K562 (cell line): ENCODE data around the gene C19orf18. TPM values are rescaled to one million over a fixed set of nuclear protein-coding genes. Genes with fewer than 3 reads are reported as not detected.
A peak's percentile ranks its signal among the peaks of the same experiment; 100 is the strongest.

Experiments
- ATAC-seq: fragments of 200-7000 bp; cut with Tn5 transposase; 3 replicates; pipeline ENCODE4 v1.9.1; 2020; ENCODE audit warnings: moderate library complexity
- Bru-seq: library from RNA; stranded (reverse); fragments of 400-500 nt; gene quantifications from one replicate; lab custom pipeline; 2021; lab: Mats Ljungman, UMichigan
- BruChase-seq, 2 experiments: library from RNA; stranded (reverse); fragments of 400-500 nt; gene quantifications; one replicate each; lab custom pipeline; 2021; lab: Mats Ljungman, UMichigan
- BruUV-seq: library from RNA; stranded (reverse); fragments of 400-500 nt; replicated peaks from 2 replicates; lab custom pipeline; 2021; lab: Mats Ljungman, UMichigan
- CTCF ChIA-PET: fragments of 300-600 bp; formaldehyde crosslinking; extraction: SDS; loops from one replicate; lab custom pipeline; 2021; ENCODE audit warnings: low intra/inter-chr PET ratio; lab: Yijun Ruan, JAX
- POLR2A ChIA-PET: fragments of 300-600, 350-650 bp; sonication (Branson Sonifier 250); formaldehyde crosslinking; extraction: SDS; loops from one replicate; lab custom pipeline; 2021; ENCODE audit warnings: antibody characterized with exemption, inconsistent platforms; lab: Yijun Ruan, JAX
- DNase-seq, 4 experiments: peaks; one replicate each; pipeline versions ENCODE4 v3.0.0 to v3.0.0-alpha.2; 2011 to 2018; ENCODE audit warnings: low spot score in 3 of 4, mixed read lengths in 3 of 4; ENCODE audit errors: extremely low read depth in 1 of 4
- FAIRE-seq: peaks from 2 replicates; lab custom pipeline; 2011; peaks lifted over from hg19 to GRCh38; lab: Jason Lieb, UNC
- H2AFZ ChIP-seq: 2 replicates; pipeline ENCODE4 v1.6.0; 2011; ENCODE audit warnings: low read depth, low read length, control low read depth, inconsistent platforms
- H3K27ac ChIP-seq: fragments of 200-600 bp; 3 replicates; pipeline ENCODE4 v1.8.0; 2011; ENCODE audit warnings: low read depth, mild to moderate bottlenecking, control low read depth, inconsistent platforms, low read length, moderate library complexity, mixed read lengths; ENCODE audit errors: extremely low read depth
- H3K27me3 ChIP-seq, 2 experiments: fragments of 300-600 bp in 1 of 2; 2 replicates in 1 of 2; 3 replicates in 1 of 2; pipeline versions ENCODE4 v1.6.0 to v1.8.0; 2011; ENCODE audit warnings: inconsistent platforms in 2 of 2, low read length in 2 of 2, mild to moderate bottlenecking in 1 of 2, mixed read lengths in 1 of 2, moderate library complexity in 1 of 2; ENCODE audit not compliant: control insufficient read depth in 2 of 2, insufficient read depth in 2 of 2
- H3K36me3 ChIP-seq: fragments of 300-600 bp; 3 replicates; pipeline ENCODE4 v1.8.0; 2011; ENCODE audit warnings: mild to moderate bottlenecking, low read length, inconsistent platforms; ENCODE audit not compliant: control insufficient read depth, insufficient read depth
- H3K4me1 ChIP-seq, 2 experiments: fragments of 200-600 bp in 1 of 2; replicated peaks in 1 of 2; 2 replicates in 1 of 2; 3 replicates in 1 of 2; pipeline versions ENCODE4 v1.5.1 to v1.8.0; 2011; ENCODE audit warnings: inconsistent platforms in 2 of 2, low read length in 2 of 2, mild to moderate bottlenecking in 1 of 2, mixed read lengths in 1 of 2, moderate library complexity in 1 of 2; ENCODE audit not compliant: control insufficient read depth in 2 of 2, insufficient read depth in 2 of 2
- H3K4me2 ChIP-seq: 2 replicates; pipeline ENCODE4 v1.6.1; 2011; ENCODE audit warnings: low read length, control low read depth, inconsistent platforms, mixed read lengths; ENCODE audit not compliant: insufficient read depth
- H3K4me3 ChIP-seq: fragments of 200-600 bp; sonication (generic), shearing (Covaris generic); 2 replicates; pipeline ENCODE4 v1.5.1; 2016; ENCODE audit warnings: control low read depth, inconsistent platforms
- H3K79me2 ChIP-seq: fragments of 200-600 bp; 3 replicates; pipeline ENCODE4 v1.8.0; 2011; ENCODE audit warnings: low read length, inconsistent platforms; ENCODE audit not compliant: control insufficient read depth, insufficient read depth
- H3K9ac ChIP-seq, 2 experiments: 2 replicates each; pipeline versions ENCODE4 v1.6.0 to v1.6.1; 2011; ENCODE audit warnings: low read depth in 2 of 2, low read length in 2 of 2, control low read depth in 1 of 2, inconsistent platforms in 1 of 2, mild to moderate bottlenecking in 1 of 2, mixed read lengths in 1 of 2; ENCODE audit not compliant: insufficient read depth in 1 of 2
- H3K9me1 ChIP-seq: one replicate; pipeline ENCODE4 v1.6.0; 2011; ENCODE audit warnings: inconsistent platforms, mild to moderate bottlenecking, low read length, moderate library complexity; ENCODE audit not compliant: control insufficient read depth, insufficient read depth
- H3K9me3 ChIP-seq: replicated peaks from 2 replicates; pipeline ENCODE4 v1.5.1; 2011; ENCODE audit warnings: low read depth, low read length, inconsistent platforms; ENCODE audit not compliant: control insufficient read depth, insufficient read depth
- H4K20me1 ChIP-seq: replicated peaks from 2 replicates; pipeline ENCODE4 v1.6.1; 2011; ENCODE audit warnings: low read length, inconsistent platforms, mixed read lengths; ENCODE audit not compliant: control insufficient read depth, insufficient read depth
- CBX5 ChIP-seq: IDR thresholded peaks from 2 replicates; pipeline ENCODE4 v1.6.1; 2014; ENCODE audit warnings: low read depth, borderline replicate concordance
- COPS2 ChIP-seq: fragments of 450-650 bp; conservative IDR thresholded peaks from 2 replicates; pipeline ENCODE4 v1.6.1; 2016; ENCODE audit warnings: mild to moderate bottlenecking, moderate library complexity
- HNRNPLL ChIP-seq: fragments of 200-400 bp; formaldehyde crosslinking; IDR thresholded peaks from 2 replicates; pipeline ENCODE4 v1.6.1; 2017; ENCODE audit warnings: low read length, low read depth, mild to moderate bottlenecking; ENCODE audit not compliant: poor library complexity, severe bottlenecking
- MLLT1 ChIP-seq, 2 experiments: fragments of 450-650 bp; IDR thresholded peaks; 2 replicates each; pipeline ENCODE4 v1.6.1; 2016
- NR4A1 ChIP-seq, 2 experiments: fragments of 250-450 bp in 1 of 2; fragments of 450-650 bp in 1 of 2; sonication (Bioruptor Pico) in 1 of 2; IDR thresholded peaks; 2 replicates each; pipeline versions ENCODE4 v1.4.0 to v1.6.1; 2016 to 2020; ENCODE audit warnings: mild to moderate bottlenecking in 2 of 2, missing compliant biosample characterization in 1 of 2, missing genetic modification characterization in 1 of 2, moderate library complexity in 1 of 2
- NUFIP1 ChIP-seq: fragments of 450-650 bp; IDR thresholded peaks from 2 replicates; pipeline ENCODE4 v1.6.1; 2018; ENCODE audit not compliant: partially characterized antibody
- ZNF407 ChIP-seq: fragments of 450-650 bp; IDR thresholded peaks from 2 replicates; pipeline ENCODE4 v1.6.1; 2016; ENCODE audit warnings: low read depth
- WGBS: fragments of 100-300 bp; shearing (Covaris generic); methylation state at CpG from one replicate; pipeline ENCODE4 v1.1.6; 2016; ENCODE audit warnings: low coverage, mixed read lengths; ENCODE audit not compliant: insufficient coverage; ENCODE audit errors: missing lambda C conversion rate; 5-methylcytosine and 5-hydroxymethylcytosine counted together
- in situ Hi-C: fragments of 300-500 bp; cut with MboI; formaldehyde crosslinking; loops from 4 replicates; pipeline ENCODE4 v1.15.0; 2018; ENCODE audit warnings: inconsistent platforms, mixed read lengths
- intact Hi-C: fragments of 100-400 bp; cut with micrococcal nuclease; formaldehyde crosslinking; loops from 2 replicates; pipeline ENCODE4 v1.14.2; 2022
- long read RNA-seq, 3 experiments: library from polyadenylated mRNA in 2 of 3; library from RNA in 1 of 3; unstranded in 2 of 3; stranded (forward) in 1 of 3; transcript quantifications; one replicate each; pipeline ENCODE4 v2.0.0, GENCODE V29; 2019 to 2022
- polyA minus RNA-seq, 3 experiments: library from RNA; depleted of rRNA, polyadenylated mRNA; stranded (reverse); fragments of >200 nt; gene quantifications; 2 replicates each; pipeline ENCODE4 v1.2.3, GENCODE V29; 2011
- polyA plus RNA-seq, 8 experiments: library from polyadenylated mRNA; depleted of rRNA in 4 of 8; stranded (reverse) in 5 of 8; unstranded in 3 of 8; fragments of >200 nt; fragmentation: Nextera tagmentation in 2 of 8; fragmentation: Illumina TruSeq in 1 of 8; extraction: Ambion mirVana in 2 of 8; extraction: Trizol in 1 of 8; gene quantifications; 2 replicates each; pipeline versions ENCODE4 v1.2.1 to v1.2.3, GENCODE V29; 2011 to 2014; ENCODE audit warnings: inconsistent platforms in 1 of 8, missing spikeins in 1 of 8
- total RNA-seq, 7 experiments: library from RNA; depleted of rRNA in 6 of 7; stranded (reverse); fragments of >200 nt in 6 of 7; fragmentation: Illumina TruSeq in 2 of 7; extraction: Trizol in 2 of 7; gene quantifications; 2 replicates each; pipeline versions ENCODE4 v1.2.1 to v1.2.3, GENCODE V29; 2011 to 2021; ENCODE audit warnings: low replicate concordance in 1 of 7

Gene C19orf18
- not detected in 2 replicates for total RNA-seq (2011; cell fraction: chromatin; rRNA removed; ENCODE audit: low replicate concordance)
- total RNA-seq (2011; cell fraction: nucleolus; rRNA removed), result not detected in 2 replicates
- total RNA-seq (2011; cell fraction: nucleoplasm; rRNA removed), result not detected in 2 replicates
- total RNA-seq (2014; rRNA removed) (not detected in 2 replicates), total RNA-seq (2014; rRNA removed; fragmentation: Illumina TruSeq; extraction: Trizol) (not detected in 2 replicates), total RNA-seq (2015; rRNA removed; fragmentation: Illumina TruSeq; extraction: Trizol) (not detected in 2 replicates), total RNA-seq (2021) (not detected in 2 replicates), polyA plus RNA-seq (2011; rRNA removed) (not detected in 2 replicates), polyA plus RNA-seq (2014; fragmentation: Illumina TruSeq; extraction: Trizol) (not detected in 2 replicates), polyA plus RNA-seq (2014; fragmentation: Nextera tagmentation; extraction: Ambion mirVana) (not detected), polyA plus RNA-seq (2014; rRNA removed) (not detected in 2 replicates), polyA minus RNA-seq (2011; rRNA and poly(A)+ RNA removed) (not detected in 2 replicates), Bru-seq, nascent RNA (percentile 10 among the genes with signal in this experiment), BruChase-seq, experiment 1, labeled RNA remaining after a 2-hour chase (percentile 19 among the genes with signal in this experiment), BruChase-seq, experiment 2, labeled RNA remaining after a 6-hour chase (percentile 23 among the genes with signal in this experiment)
- polyA plus RNA-seq (2011; cell fraction: cytosol; rRNA removed), result not detected in 2 replicates
- polyA plus RNA-seq (2011; cell fraction: nucleus; rRNA removed), result not detected in 2 replicates
- polyA plus RNA-seq (2012), result not detected in 2 replicates
- polyA minus RNA-seq (2011; cell fraction: cytosol; rRNA and poly(A)+ RNA removed), result not detected in 2 replicates
- polyA minus RNA-seq (2011; cell fraction: nucleus; rRNA and poly(A)+ RNA removed), result not detected in 2 replicates
- long read RNA-seq, experiment 1, result 0 reads
- long read RNA-seq, experiment 2, result 0 reads
- long read RNA-seq, experiment 3, result 0 reads

GRCh38 chr19:57974434-57974833, at the start of gene C19orf18:
Gene C19orf18, minus strand, starts transcription at chr19:57974534. Its CDS starts 102 bp downstream, at chr19:57974432.
- FAIRE-seq (no peak), ATAC-seq (no peak), DNase-seq (no peak)
- Histone ChIP-seq H3K9me3 (no peaks in the 10 kb centered on the region; the same call in 1 of the 2 replicates), H3K4me2 (no peak within 1 kb of the TSS), H4K20me1 (no peaks in the 10 kb centered on the region), H3K79me2 (no peaks in the 10 kb centered on the region), H3K27me3 (no peaks in the 10 kb centered on the region), H3K36me3 (no peaks in the 10 kb centered on the region), H3K9me1 (no peaks in the 10 kb centered on the region), H3K4me3 (no peak within 1 kb of the TSS), H2AFZ (no peak within 1 kb of the TSS), H3K27ac (no peak within 1 kb of the TSS), H3K9ac (no peak within 1 kb of the TSS), H3K4me1 (no peaks in the 10 kb centered on the region)
- intact Hi-C loops, result no loop called here
- BruUV-seq, result no TSS peak
- 0% methylated on average over 4 of the region's 4 CpGs for WGBS
- CTCF ChIA-PET, result no interaction called here
- POLR2A ChIA-PET, result no interaction called here
- in situ Hi-C loops, result no loop called here
- no peak for TF ChIP-seq NR4A1 (CRISPR knock-in tag; IDR thresholded peaks at IDR 0.05)
- TF ChIP-seq NR4A1 (tag; IDR thresholded peaks at IDR 0.05), result no peak
- TF ChIP-seq MLLT1 (IDR thresholded peaks at IDR 0.05), result no peak
- no peak for TF ChIP-seq HNRNPLL
- no peak for TF ChIP-seq COPS2
- no peak for TF ChIP-seq ZNF407
- TF ChIP-seq CBX5, result no peak
- no peak for TF ChIP-seq NUFIP1
